Mesenchymal stem cell (in vitro differentiated cells and primary cell): ENCODE results near the gene GABRD.

Source experiments
- DNase-seq: peaks from one replicate; pipeline ENCODE4 v3.0.0-alpha.2; 2013
- H2AFZ ChIP-seq: one replicate; pipeline ENCODE4 v1.6.1; 2013; ENCODE audit warnings: low read depth, mild to moderate bottlenecking, control low read depth, inconsistent platforms, low read length, moderate library complexity
- H2AK5ac ChIP-seq: 2 replicates; pipeline ENCODE4 v1.6.1; 2013; ENCODE audit warnings: low read length, moderate library complexity, mild to moderate bottlenecking, inconsistent platforms; ENCODE audit not compliant: severe bottlenecking
- H2BK120ac ChIP-seq: one replicate; pipeline ENCODE4 v1.6.1; 2013; ENCODE audit warnings: low read depth, mild to moderate bottlenecking, inconsistent platforms, low read length, moderate library complexity
- H2BK12ac ChIP-seq, 2 experiments: one replicate each; pipeline ENCODE4 v1.6.1; 2013; ENCODE audit warnings: inconsistent platforms in 2 of 2, low read length in 2 of 2, mild to moderate bottlenecking in 2 of 2, moderate library complexity in 2 of 2, control low read depth in 1 of 2
- H2BK15ac ChIP-seq: one replicate; pipeline ENCODE4 v1.6.1; 2013; ENCODE audit warnings: mild to moderate bottlenecking, low read depth, inconsistent platforms; ENCODE audit not compliant: poor library complexity, severe bottlenecking
- H2BK5ac ChIP-seq: 2 replicates; pipeline ENCODE4 v1.6.1; 2013; ENCODE audit warnings: low read depth, mild to moderate bottlenecking, low read length, control low read depth, inconsistent platforms; ENCODE audit not compliant: poor library complexity, severe bottlenecking
- H3K14ac ChIP-seq, 2 experiments: one replicate each; pipeline ENCODE4 v1.6.1; 2013; ENCODE audit warnings: inconsistent platforms in 2 of 2, low read length in 2 of 2, control low read depth in 1 of 2, mild to moderate bottlenecking in 1 of 2, moderate library complexity in 1 of 2
- H3K18ac ChIP-seq, 2 experiments: one replicate each; pipeline ENCODE4 v1.6.1; 2013; ENCODE audit warnings: inconsistent platforms in 2 of 2, low read length in 2 of 2, control low read depth in 1 of 2, low read depth in 1 of 2, mild to moderate bottlenecking in 1 of 2
- H3K23ac ChIP-seq, 2 experiments: one replicate each; pipeline ENCODE4 v1.6.1; 2013; ENCODE audit warnings: inconsistent platforms in 2 of 2, low read length in 2 of 2, mild to moderate bottlenecking in 2 of 2, moderate library complexity in 2 of 2, control low read depth in 1 of 2
- H3K27ac ChIP-seq: 2 replicates; pipeline ENCODE4 v1.5.1; 2013; ENCODE audit warnings: mild to moderate bottlenecking, moderate library complexity, low read length, control low read depth, inconsistent platforms; ENCODE audit not compliant: poor library complexity, severe bottlenecking
- H3K27me3 ChIP-seq, 2 experiments: 2 replicates each; pipeline versions ENCODE4 v1.6.1 to v1.7.0; 2013; ENCODE audit warnings: low read length in 2 of 2, mild to moderate bottlenecking in 2 of 2, moderate library complexity in 2 of 2, control low read depth in 1 of 2, inconsistent platforms in 1 of 2; ENCODE audit not compliant: control insufficient read depth in 1 of 2, insufficient read depth in 1 of 2
- H3K36me3 ChIP-seq, 2 experiments: 2 replicates each; pipeline versions ENCODE4 v1.6.1 to v1.7.0; 2013; ENCODE audit warnings: low read length in 2 of 2, control low read depth in 1 of 2, inconsistent platforms in 1 of 2, low read depth in 1 of 2, mild to moderate bottlenecking in 1 of 2; ENCODE audit not compliant: insufficient read depth in 2 of 2, control insufficient read depth in 1 of 2
- H3K4ac ChIP-seq, 2 experiments: one replicate each; pipeline ENCODE4 v1.6.1; 2013; ENCODE audit warnings: inconsistent platforms in 2 of 2, low read length in 2 of 2, mild to moderate bottlenecking in 2 of 2, moderate library complexity in 2 of 2, control low read depth in 1 of 2, low read depth in 1 of 2
- H3K4me1 ChIP-seq: 2 replicates; pipeline ENCODE4 v1.6.1; 2013; ENCODE audit warnings: low read depth, low read length, control low read depth; ENCODE audit not compliant: control insufficient read depth, insufficient read depth
- H3K4me2 ChIP-seq: 2 replicates; pipeline ENCODE4 v1.6.1; 2013; ENCODE audit warnings: low read length, mild to moderate bottlenecking, inconsistent platforms; ENCODE audit not compliant: poor library complexity, severe bottlenecking
- H3K4me3 ChIP-seq, 2 experiments: 2 replicates each; pipeline versions ENCODE4 v1.5.1 to v1.7.0; 2013; ENCODE audit warnings: low read length in 2 of 2, mild to moderate bottlenecking in 2 of 2, control low read depth in 1 of 2, low read depth in 1 of 2; ENCODE audit not compliant: insufficient read depth in 1 of 2
- H3K79me1 ChIP-seq: replicated peaks from 2 replicates; pipeline ENCODE4 v1.6.1; 2013; ENCODE audit warnings: mild to moderate bottlenecking, control low read depth, low read length, inconsistent platforms; ENCODE audit not compliant: poor library complexity, severe bottlenecking
- H3K9ac ChIP-seq: 2 replicates; pipeline ENCODE4 v1.7.0; 2013; ENCODE audit warnings: mild to moderate bottlenecking, low read length, moderate library complexity
- H3K9me3 ChIP-seq: 2 replicates; pipeline ENCODE4 v1.7.0; 2013; ENCODE audit warnings: mild to moderate bottlenecking, low read length; ENCODE audit not compliant: control insufficient read depth
- H4K8ac ChIP-seq: one replicate; pipeline ENCODE4 v1.6.1; 2013; ENCODE audit warnings: inconsistent platforms, mild to moderate bottlenecking, low read length, moderate library complexity
- H4K91ac ChIP-seq: one replicate; pipeline ENCODE4 v1.6.1; 2013; ENCODE audit warnings: mild to moderate bottlenecking, low read length, inconsistent platforms
- WGBS: methylation state at CpG from one replicate; pipeline ENCODE4 v1.1.7; 2013; ENCODE audit warnings: mixed read lengths; 5-methylcytosine and 5-hydroxymethylcytosine counted together

The GABRD gene

GRCh38 chr1:2000432-2000831 lies 18.7 kb upstream of the GABRD start:
- H2BK12ac ChIP-seq: no peak overlapping the region
- H4K8ac ChIP-seq: no peak overlapping the region
- peaks cover 7% of the 10 kb centered on the region for H3K4me1 ChIP-seq
- peaks cover 31 to 49% of the 10 kb centered on the region in 2 experiments for H3K27me3 ChIP-seq
- H2BK120ac ChIP-seq: no peak overlapping the region
- no peak overlapping the region for H3K4me3 ChIP-seq
- no peak overlapping the region for H2AFZ ChIP-seq
- no peak overlapping the region for H3K23ac ChIP-seq
- no peak for DNase-seq
- H3K79me1 ChIP-seq: no peaks in the 10 kb centered on the region
- no peak overlapping the region for H2BK5ac ChIP-seq
- no peak overlapping the region for H2AK5ac ChIP-seq
- no peak overlapping the region for H3K14ac ChIP-seq
- no peak overlapping the region for H2BK15ac ChIP-seq
- H3K4ac ChIP-seq: no peak overlapping the region
- no peak overlapping the region for H3K4me2 ChIP-seq
- no peak overlapping the region for H4K91ac ChIP-seq
- WGBS: 86% methylated on average over 7 of the region's 7 CpGs
- no peak overlapping the region for H3K27ac ChIP-seq
- H3K9me3 ChIP-seq: no peaks in the 10 kb centered on the region
- H3K18ac ChIP-seq: no peak overlapping the region
- H3K36me3 ChIP-seq: no peaks in the 10 kb centered on the region
- H3K9ac ChIP-seq: no peak overlapping the region

- H2BK120ac ChIP-seq: no peak overlapping the region
- H2BK15ac ChIP-seq: no peak overlapping the region
- no peak overlapping the region for H3K4me3 ChIP-seq
- DNase-seq: no peak
- H4K8ac ChIP-seq: no peak overlapping the region
- no peak overlapping the region for H3K23ac ChIP-seq
- no peak overlapping the region for H3K18ac ChIP-seq
- H3K27me3 ChIP-seq: peaks cover 35 to 50% of the 10 kb centered on the region in 2 experiments
- no peak overlapping the region for H4K91ac ChIP-seq
- no peak overlapping the region for H2BK12ac ChIP-seq
- no peak overlapping the region for H2AFZ ChIP-seq
- 83% methylated on average over 9 of the region's 9 CpGs for WGBS
- H3K4me1 ChIP-seq: peaks cover 7% of the 10 kb centered on the region
- H3K27ac ChIP-seq: no peak overlapping the region
- H3K36me3 ChIP-seq: no peaks in the 10 kb centered on the region
- H3K14ac ChIP-seq: no peak overlapping the region
- no peak overlapping the region for H3K9ac ChIP-seq
- no peak overlapping the region for H3K4me2 ChIP-seq
- H2BK5ac ChIP-seq: no peak overlapping the region
- H3K79me1 ChIP-seq: no peaks in the 10 kb centered on the region
- H2AK5ac ChIP-seq: no peak overlapping the region
- H3K9me3 ChIP-seq: no peaks in the 10 kb centered on the region
- H3K4ac ChIP-seq: no peak overlapping the region
Measured at GRCh38 chr1:2000850-2001249, 18.3 kb upstream of the GABRD start.

GRCh38 chr1:2001773-2002411 lies 17.3 kb upstream of the GABRD start:
- no peak for DNase-seq
- 86% methylated on average over 12 of the region's 13 CpGs for WGBS
- no peak overlapping the region for H3K23ac ChIP-seq
- H3K4me3 ChIP-seq: no peak overlapping the region
- no peak overlapping the region for H4K91ac ChIP-seq
- H3K9ac ChIP-seq: no peak overlapping the region
- no peak overlapping the region for H2BK12ac ChIP-seq
- no peaks in the 10 kb centered on the region for H3K36me3 ChIP-seq
- H2AFZ ChIP-seq: no peak overlapping the region
- H2BK15ac ChIP-seq: no peak overlapping the region
- H3K27ac ChIP-seq: no peak overlapping the region
- no peaks in the 10 kb centered on the region for H3K79me1 ChIP-seq
- H2AK5ac ChIP-seq: no peak overlapping the region
- no peak overlapping the region for H3K14ac ChIP-seq
- no peaks in the 10 kb centered on the region for H3K9me3 ChIP-seq
- H3K4me2 ChIP-seq: no peak overlapping the region
- H4K8ac ChIP-seq: no peak overlapping the region
- H3K4me1 ChIP-seq: peaks cover 7% of the 10 kb centered on the region
- H3K4ac ChIP-seq: no peak overlapping the region
- no peak overlapping the region for H2BK120ac ChIP-seq
- H3K18ac ChIP-seq: no peak overlapping the region
- peaks cover 33 to 50% of the 10 kb centered on the region in 2 experiments for H3K27me3 ChIP-seq
- H2BK5ac ChIP-seq: no peak overlapping the region

- no peak within 1 kb of the TSS for H4K8ac ChIP-seq
- no peak within 1 kb of the TSS for H3K27ac ChIP-seq
- H3K23ac ChIP-seq: no peak within 1 kb of the TSS
- no peak within 1 kb of the TSS for H2AFZ ChIP-seq
- no peak within 1 kb of the TSS for H2AK5ac ChIP-seq
- H3K4me3 ChIP-seq: peak within 1 kb of the TSS in 1 of 2 experiments; percentile 39
- no peak within 1 kb of the TSS for H3K4ac ChIP-seq
- DNase-seq: peak; percentile 65
- no peak within 1 kb of the TSS for H4K91ac ChIP-seq
- H3K79me1 ChIP-seq: no peaks in the 10 kb centered on the region
- H2BK12ac ChIP-seq: no peak within 1 kb of the TSS
- WGBS: 7% methylated on average over 47 of the region's 49 CpGs
- no peak within 1 kb of the TSS for H2BK15ac ChIP-seq
- H2BK120ac ChIP-seq: no peak within 1 kb of the TSS
- H3K27me3 ChIP-seq: peaks cover 38 to 54% of the 10 kb centered on the region in 2 experiments
- H3K14ac ChIP-seq: no peak within 1 kb of the TSS
- no peak within 1 kb of the TSS for H2BK5ac ChIP-seq
- H3K36me3 ChIP-seq: no peaks in the 10 kb centered on the region
- peaks cover 7% of the 10 kb centered on the region for H3K4me1 ChIP-seq
- H3K4me2 ChIP-seq: peak within 1 kb of the TSS; percentile 83
- no peaks in the 10 kb centered on the region for H3K9me3 ChIP-seq
- H3K18ac ChIP-seq: no peak within 1 kb of the TSS
- H3K9ac ChIP-seq: peak within 1 kb of the TSS; percentile 43
Measured at GRCh38 chr1:2003541-2004131, 15.5 kb upstream of the GABRD start, which contains the start of gene CFAP74. CFAP74 (minus strand) TSS chr1:2003786; CDS start chr1:1990956, 12,830 bp downstream.
